Bronchial epithelial cell (primary cell): ENCODE data around the gene IL1R1. TPM values are rescaled to one million over a fixed set of nuclear protein-coding genes. Genes with fewer than 3 reads are reported as not detected.

Experiments
- DNase-seq: peaks from one replicate; pipeline ENCODE4 v3.0.0-alpha.2; 2010; ENCODE audit warnings: low read depth
- FAIRE-seq: peaks from 2 replicates; lab custom pipeline; 2011; peaks lifted over from hg19 to GRCh38; lab: Jason Lieb, UNC
- H3K27me3 ChIP-seq: 2 replicates; pipeline ENCODE4 v1.5.1; 2011; ENCODE audit warnings: low read length; ENCODE audit not compliant: control insufficient read depth, insufficient read depth
- H3K36me3 ChIP-seq: 2 replicates; pipeline ENCODE4 v1.5.1; 2011; ENCODE audit warnings: low read length; ENCODE audit not compliant: control insufficient read depth, insufficient read depth
- H3K4me3 ChIP-seq: 2 replicates; pipeline ENCODE4 v1.5.1; 2011; ENCODE audit warnings: mild to moderate bottlenecking, low read depth, low read length, control low read depth
- CTCF ChIP-seq: IDR thresholded peaks from 2 replicates; pipeline ENCODE4 v1.5.1; 2011; ENCODE audit warnings: mild to moderate bottlenecking, moderate library complexity, low read length, control low read depth, inconsistent platforms; ENCODE audit not compliant: insufficient read depth, severe bottlenecking
- total RNA-seq: library from RNA; depleted of rRNA; stranded (reverse); fragments of >200 nt; gene quantifications from 2 replicates; pipeline ENCODE4 v1.2.1, GENCODE V29; 2014

IL1R1 gene
- total RNA-seq, 1 donor from 2014 or later, result 1.6 TPM

GRCh38 chr2:102149644-102150455 lies 7.3 kb downstream of the IL1R1 start:
- no peak for TF ChIP-seq CTCF
- FAIRE-seq (no peak), DNase-seq (no peak)
- Histone ChIP-seq H3K27me3 (no peaks in the 10 kb centered on the region), H3K36me3 (no peaks in the 10 kb centered on the region), H3K4me3 (no peak overlapping the region)

- no peak overlapping the region for H3K4me3 ChIP-seq
- DNase-seq, result no peak
Measured at GRCh38 chr2:102154364-102154763, 11.8 kb downstream of the IL1R1 start.

GRCh38 chr2:102154946-102155702 lies 12.6 kb downstream of the IL1R1 start:
- Histone ChIP-seq H3K27me3 (no peaks in the 10 kb centered on the region), H3K36me3 (peaks cover 1% of the 10 kb centered on the region), H3K4me3 (no peak overlapping the region)
- TF ChIP-seq CTCF, result no peak
- FAIRE-seq, result no peak
- DNase-seq, result no peak

More at GRCh38 chr2:102154364-102154763, 11.8 kb downstream of the IL1R1 start:
- Histone ChIP-seq H3K27me3 (no peaks in the 10 kb centered on the region), H3K36me3 (peaks cover 1% of the 10 kb centered on the region)
- no peak for TF ChIP-seq CTCF
- FAIRE-seq, result no peak

GRCh38 chr2:102155703-102156515 lies 13.4 kb downstream of the IL1R1 start:
- TF ChIP-seq CTCF, result no peak
- no peaks in the 10 kb centered on the region for H3K27me3 ChIP-seq
- FAIRE-seq (no peak), DNase-seq (peak; percentile 88)
- no peak overlapping the region for H3K4me3 ChIP-seq
- H3K36me3 ChIP-seq, result peaks cover 1% of the 10 kb centered on the region

- no peak overlapping the region for H3K4me3 ChIP-seq
- H3K36me3 ChIP-seq, result peaks cover 1% of the 10 kb centered on the region
- no peak for TF ChIP-seq CTCF
- FAIRE-seq (no peak), DNase-seq (no peak)
- no peaks in the 10 kb centered on the region for H3K27me3 ChIP-seq
Measured at GRCh38 chr2:102158011-102158755, 15.6 kb downstream of the IL1R1 start.
